ENCODE results near the gene NAMPT.

Gene NAMPT

GRCh38 chr7:106269254-106269961, 15.4 kb downstream of the NAMPT start:
- no peaks in the 10 kb centered on the region for H3K9me3 ChIP-seq (ENCODE audit: insufficient read depth, low read depth, low read length)
- H3K9ac ChIP-seq (ENCODE audit: low read depth, low read length), result no peak overlapping the region
- H3K4me1 ChIP-seq (ENCODE audit: insufficient read depth, low read length), result no peaks in the 10 kb centered on the region
- no peaks in the 10 kb centered on the region for H3K27me3 ChIP-seq (ENCODE audit: insufficient read depth, low read length)
- no peak overlapping the region for H3K27ac ChIP-seq (ENCODE audit: low read length)
- H3K4me3 ChIP-seq (ENCODE audit: low read length), result no peak overlapping the region
- peaks cover 96% of the 10 kb centered on the region for H3K36me3 ChIP-seq (ENCODE audit: insufficient read depth, low read depth, low read length)

GRCh38 chr7:106265133-106265532, 19.6 kb downstream of the NAMPT start:
- peaks cover 93% of the 10 kb centered on the region for H3K36me3 ChIP-seq (ENCODE audit: insufficient read depth, low read depth, low read length)
- no peaks in the 10 kb centered on the region for H3K27me3 ChIP-seq (ENCODE audit: insufficient read depth, low read length)
- H3K9me3 ChIP-seq (ENCODE audit: insufficient read depth, low read depth, low read length), result no peaks in the 10 kb centered on the region
- no peak overlapping the region for H3K9ac ChIP-seq (ENCODE audit: low read depth, low read length)
- H3K4me3 ChIP-seq (ENCODE audit: low read length), result no peak overlapping the region
- H3K27ac ChIP-seq (ENCODE audit: low read length), result no peak overlapping the region
- peaks cover 6% of the 10 kb centered on the region; the same call in 1 of the 2 replicates for H3K4me1 ChIP-seq (ENCODE audit: insufficient read depth, low read length)

GRCh38 chr7:106262221-106262881, 22.4 kb downstream of the NAMPT start:
- H3K27me3 ChIP-seq (ENCODE audit: insufficient read depth, low read length), result no peaks in the 10 kb centered on the region
- H3K36me3 ChIP-seq (ENCODE audit: insufficient read depth, low read depth, low read length), result peaks cover 96% of the 10 kb centered on the region
- peaks cover 6% of the 10 kb centered on the region; the same call in 1 of the 2 replicates for H3K4me1 ChIP-seq (ENCODE audit: insufficient read depth, low read length)
- H3K9ac ChIP-seq (ENCODE audit: low read depth, low read length), result no peak overlapping the region
- H3K27ac ChIP-seq (ENCODE audit: low read length), result no peak overlapping the region
- H3K9me3 ChIP-seq (ENCODE audit: insufficient read depth, low read depth, low read length), result no peaks in the 10 kb centered on the region
- no peak overlapping the region for H3K4me3 ChIP-seq (ENCODE audit: low read length)

GRCh38 chr7:106260136-106260561, 24.6 kb downstream of the NAMPT start:
- Histone ChIP-seq H3K36me3 (ENCODE audit: insufficient read depth, low read depth, low read length) (peaks cover 90% of the 10 kb centered on the region), H3K27me3 (ENCODE audit: insufficient read depth, low read length) (no peaks in the 10 kb centered on the region), H3K9me3 (ENCODE audit: insufficient read depth, low read depth, low read length) (no peaks in the 10 kb centered on the region), H3K27ac (ENCODE audit: low read length) (no peak overlapping the region), H3K4me1 (ENCODE audit: insufficient read depth, low read length) (peaks cover 6% of the 10 kb centered on the region; the same call in 1 of the 2 replicates), H3K9ac (ENCODE audit: low read depth, low read length) (no peak overlapping the region), H3K4me3 (ENCODE audit: low read length) (no peak overlapping the region)

DNA sequence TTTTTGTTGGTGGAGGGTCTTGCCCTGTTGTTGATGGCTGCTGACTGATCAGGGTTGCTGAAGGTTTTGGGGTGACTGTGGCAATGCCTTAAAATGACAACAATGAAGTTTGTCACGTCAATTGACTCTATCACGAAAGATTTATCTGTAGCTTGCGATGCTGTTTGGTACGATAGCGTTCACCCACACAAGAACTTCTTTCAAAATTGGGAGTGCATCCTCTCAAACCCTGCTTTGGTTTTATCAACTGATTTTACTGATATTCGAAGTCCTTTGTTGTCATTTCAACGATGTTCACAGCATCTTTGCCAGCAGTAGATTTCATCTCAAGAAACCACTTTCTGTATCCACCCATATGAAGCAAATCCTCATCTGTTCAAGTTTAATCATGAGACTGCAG, 26.0 kb downstream of the NAMPT start:
- Histone ChIP-seq H3K27me3 (ENCODE audit: insufficient read depth, low read length) (no peaks in the 10 kb centered on the region), H3K4me1 (ENCODE audit: insufficient read depth, low read length) (peaks cover 6% of the 10 kb centered on the region; the same call in 1 of the 2 replicates), H3K9ac (ENCODE audit: low read depth, low read length) (no peak overlapping the region), H3K27ac (ENCODE audit: low read length) (no peak overlapping the region), H3K9me3 (ENCODE audit: insufficient read depth, low read depth, low read length) (no peaks in the 10 kb centered on the region), H3K4me3 (ENCODE audit: low read length) (no peak overlapping the region), H3K36me3 (ENCODE audit: insufficient read depth, low read depth, low read length) (peaks cover 89% of the 10 kb centered on the region)

- no peak overlapping the region for H3K4me3 ChIP-seq (ENCODE audit: low read length)
- H3K36me3 ChIP-seq (ENCODE audit: insufficient read depth, low read depth, low read length), result peaks cover 89% of the 10 kb centered on the region
- no peak overlapping the region for H3K9ac ChIP-seq (ENCODE audit: low read depth, low read length)
- H3K4me1 ChIP-seq (ENCODE audit: insufficient read depth, low read length), result peaks cover 6% of the 10 kb centered on the region; the same call in 1 of the 2 replicates
- H3K27ac ChIP-seq (ENCODE audit: low read length), result no peak overlapping the region
- H3K9me3 ChIP-seq (ENCODE audit: insufficient read depth, low read depth, low read length), result no peaks in the 10 kb centered on the region
- H3K27me3 ChIP-seq (ENCODE audit: insufficient read depth, low read length), result no peaks in the 10 kb centered on the region
These were observed 27.0 kb downstream of the NAMPT start for GRCh38 chr7:106257752-106258151.

DNA sequence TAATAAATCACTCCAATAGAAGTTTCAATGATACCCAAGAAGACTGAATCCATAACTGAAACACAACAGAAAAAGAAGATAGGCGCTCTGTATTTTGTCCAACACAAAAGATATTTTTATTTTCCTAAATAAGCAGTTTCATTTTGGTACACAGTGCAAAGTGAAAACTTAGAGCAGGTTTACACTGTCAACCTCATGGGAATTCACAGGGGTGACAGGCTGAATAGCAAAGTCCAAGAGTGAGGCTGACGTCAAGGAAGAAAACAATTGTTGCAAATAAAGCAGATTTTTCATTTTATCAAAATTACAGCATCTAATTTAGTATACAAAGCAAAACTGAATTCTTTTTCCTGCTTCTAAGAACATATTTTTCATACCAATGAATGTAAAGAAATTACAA, 28.6 kb downstream of the NAMPT start:
- Histone ChIP-seq H3K27ac (ENCODE audit: low read length) (no peak overlapping the region), H3K27me3 (ENCODE audit: insufficient read depth, low read length) (no peaks in the 10 kb centered on the region), H3K9me3 (ENCODE audit: insufficient read depth, low read depth, low read length) (no peaks in the 10 kb centered on the region), H3K36me3 (ENCODE audit: insufficient read depth, low read depth, low read length) (peaks cover 93% of the 10 kb centered on the region), H3K4me1 (ENCODE audit: insufficient read depth, low read length) (peaks cover 6% of the 10 kb centered on the region; the same call in 1 of the 2 replicates), H3K4me3 (ENCODE audit: low read length) (no peak overlapping the region), H3K9ac (ENCODE audit: low read depth, low read length) (no peak overlapping the region)

- Histone ChIP-seq H3K4me3 (ENCODE audit: low read length) (no peak overlapping the region), H3K4me1 (ENCODE audit: insufficient read depth, low read length) (no peaks in the 10 kb centered on the region), H3K9me3 (ENCODE audit: insufficient read depth, low read depth, low read length) (no peaks in the 10 kb centered on the region), H3K36me3 (ENCODE audit: insufficient read depth, low read depth, low read length) (peaks cover 89% of the 10 kb centered on the region), H3K27me3 (ENCODE audit: insufficient read depth, low read length) (no peaks in the 10 kb centered on the region), H3K9ac (ENCODE audit: low read depth, low read length) (no peak overlapping the region), H3K27ac (ENCODE audit: low read length) (no peak overlapping the region)
These were observed 29.5 kb downstream of the NAMPT start for GRCh38 chr7:106255246-106255645.

- Histone ChIP-seq H3K4me1 (ENCODE audit: insufficient read depth, low read length) (no peaks in the 10 kb centered on the region), H3K36me3 (ENCODE audit: insufficient read depth, low read depth, low read length) (peaks cover 84% of the 10 kb centered on the region), H3K27ac (ENCODE audit: low read length) (no peak overlapping the region), H3K27me3 (ENCODE audit: insufficient read depth, low read length) (no peaks in the 10 kb centered on the region), H3K9me3 (ENCODE audit: insufficient read depth, low read depth, low read length) (no peaks in the 10 kb centered on the region), H3K4me3 (ENCODE audit: low read length) (no peak overlapping the region), H3K9ac (ENCODE audit: low read depth, low read length) (no peak overlapping the region)
These were observed 30.2 kb downstream of the NAMPT start for GRCh38 chr7:106254525-106255116.

GRCh38 chr7:106252568-106252967, 32.2 kb downstream of the NAMPT start:
- Histone ChIP-seq H3K27me3 (ENCODE audit: insufficient read depth, low read length) (no peaks in the 10 kb centered on the region), H3K36me3 (ENCODE audit: insufficient read depth, low read depth, low read length) (peaks cover 82% of the 10 kb centered on the region), H3K9me3 (ENCODE audit: insufficient read depth, low read depth, low read length) (peaks cover 13% of the 10 kb centered on the region), H3K4me1 (ENCODE audit: insufficient read depth, low read length) (no peaks in the 10 kb centered on the region), H3K9ac (ENCODE audit: low read depth, low read length) (no peak overlapping the region), H3K4me3 (ENCODE audit: low read length) (no peak overlapping the region), H3K27ac (ENCODE audit: low read length) (no peak overlapping the region)

DNA sequence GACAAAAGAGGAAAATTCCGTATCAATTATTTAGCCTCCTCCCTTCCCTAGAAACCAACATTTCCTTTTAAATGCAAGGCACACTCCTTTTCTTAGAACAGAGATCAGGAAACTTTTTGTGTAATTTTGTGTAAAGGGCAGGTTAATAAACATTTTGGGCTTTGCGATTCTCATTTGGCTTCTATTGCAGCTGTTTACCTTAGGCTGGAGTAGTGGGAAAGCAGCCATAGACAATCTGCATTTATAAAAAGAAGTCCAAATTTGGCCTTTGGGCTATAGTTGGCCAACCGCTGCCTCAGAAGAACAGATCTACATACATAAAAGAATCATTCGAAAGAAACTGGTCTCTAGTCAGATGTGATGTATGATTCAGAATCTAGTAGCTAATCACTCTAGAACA, 35.3 kb downstream of the NAMPT start:
- Histone ChIP-seq H3K4me3 (ENCODE audit: low read length) (no peak overlapping the region), H3K9me3 (ENCODE audit: insufficient read depth, low read depth, low read length) (peaks cover 22% of the 10 kb centered on the region), H3K4me1 (ENCODE audit: insufficient read depth, low read length) (no peaks in the 10 kb centered on the region), H3K27ac (ENCODE audit: low read length) (no peak overlapping the region), H3K9ac (ENCODE audit: low read depth, low read length) (no peak overlapping the region), H3K36me3 (ENCODE audit: insufficient read depth, low read depth, low read length) (peaks cover 68% of the 10 kb centered on the region), H3K27me3 (ENCODE audit: insufficient read depth, low read length) (no peaks in the 10 kb centered on the region)

- Histone ChIP-seq H3K9me3 (ENCODE audit: insufficient read depth, low read depth, low read length) (peaks cover 29% of the 10 kb centered on the region), H3K9ac (ENCODE audit: low read depth, low read length) (no peak overlapping the region), H3K4me3 (ENCODE audit: low read length) (no peak overlapping the region), H3K36me3 (ENCODE audit: insufficient read depth, low read depth, low read length) (peaks cover 59% of the 10 kb centered on the region), H3K27me3 (ENCODE audit: insufficient read depth, low read length) (no peaks in the 10 kb centered on the region), H3K4me1 (ENCODE audit: insufficient read depth, low read length) (no peaks in the 10 kb centered on the region), H3K27ac (ENCODE audit: low read length) (no peak overlapping the region)
These were observed 36.2 kb downstream of the NAMPT start for GRCh38 chr7:106248600-106248999.

All from iPS-20b (cell line).